Transverse colon (tissue), 3 donors: ENCODE measurements around the gene ANTXR2.

ENCODE experiments used
- POLR2A ChIP-seq: fragments of 450-650 bp; IDR thresholded peaks from one replicate; pipeline ENCODE4 v1.6.1; 2016; ENCODE audit warnings: antibody characterized with exemption, mild to moderate bottlenecking, moderate library complexity
- TF ChIP-seq, protein P1 (sequence below), 5 experiments: fragments of 200-600 bp in 3 of 5; fragments of 450-650 bp in 2 of 5; sonication (generic) in 3 of 5; IDR thresholded peaks; 1 replicate in 2 of 5; 2 replicates in 3 of 5; pipeline ENCODE4 v1.5.1; 2016 to 2017; ENCODE audit warnings: antibody characterized with exemption in 5 of 5, inconsistent platforms in 3 of 5, mild to moderate bottlenecking in 2 of 5, moderate library complexity in 1 of 5

DNA sequence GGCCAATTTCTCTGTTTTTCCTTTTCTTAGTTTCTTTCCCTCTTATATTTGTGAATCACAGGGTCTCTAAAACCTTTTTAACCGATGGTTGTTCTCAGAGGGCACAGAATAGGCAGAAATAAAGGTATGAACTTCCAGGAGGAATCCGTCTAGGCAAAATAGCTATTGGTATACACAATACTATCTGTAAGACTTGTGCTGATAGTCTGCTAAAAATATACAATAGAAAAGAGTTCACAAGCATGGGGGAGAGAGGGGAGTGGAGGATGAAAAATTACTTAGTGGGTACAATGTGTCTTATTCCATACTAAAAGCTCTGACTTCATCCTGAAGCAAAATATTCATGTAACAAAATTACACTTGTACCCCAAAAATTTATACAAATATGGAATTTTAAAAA lies 30.2 kb downstream of the ANTXR2 start:
- TF ChIP-seq, protein P1, sequence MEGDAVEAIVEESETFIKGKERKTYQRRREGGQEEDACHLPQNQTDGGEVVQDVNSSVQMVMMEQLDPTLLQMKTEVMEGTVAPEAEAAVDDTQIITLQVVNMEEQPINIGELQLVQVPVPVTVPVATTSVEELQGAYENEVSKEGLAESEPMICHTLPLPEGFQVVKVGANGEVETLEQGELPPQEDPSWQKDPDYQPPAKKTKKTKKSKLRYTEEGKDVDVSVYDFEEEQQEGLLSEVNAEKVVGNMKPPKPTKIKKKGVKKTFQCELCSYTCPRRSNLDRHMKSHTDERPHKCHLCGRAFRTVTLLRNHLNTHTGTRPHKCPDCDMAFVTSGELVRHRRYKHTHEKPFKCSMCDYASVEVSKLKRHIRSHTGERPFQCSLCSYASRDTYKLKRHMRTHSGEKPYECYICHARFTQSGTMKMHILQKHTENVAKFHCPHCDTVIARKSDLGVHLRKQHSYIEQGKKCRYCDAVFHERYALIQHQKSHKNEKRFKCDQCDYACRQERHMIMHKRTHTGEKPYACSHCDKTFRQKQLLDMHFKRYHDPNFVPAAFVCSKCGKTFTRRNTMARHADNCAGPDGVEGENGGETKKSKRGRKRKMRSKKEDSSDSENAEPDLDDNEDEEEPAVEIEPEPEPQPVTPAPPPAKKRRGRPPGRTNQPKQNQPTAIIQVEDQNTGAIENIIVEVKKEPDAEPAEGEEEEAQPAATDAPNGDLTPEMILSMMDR (IDR thresholded peaks at IDR 0.05), result no peak
- no peak for TF ChIP-seq POLR2A
